Stimulated activated naive B cell treated with anti-CD40 and anti-IgM and Interleukin-4, amounts not matched to agents 10 μg/mL and 1 μg/mL and 100 μg/mL, for 72 hours (primary cell): ENCODE data around the gene INIP.
"Not testable (repeated sequence)": the region's sequence is repeated elsewhere in the genome, so short reads cannot be mapped to it uniquely, and the experiment has no call there.

ENCODE experiments used
- ATAC-seq, 2 donors: fragments of 150-1000 bp; cut with Tn5 transposase; replicated peaks; 2 replicates each; pipeline ENCODE4 v1.10.0; 2021; ENCODE audit warnings: moderate library complexity in 1 of 2
- DNase-seq: peaks from one replicate; pipeline ENCODE4 v3.0.0; 2021
- H3K27ac Mint-ChIP-seq: one replicate; pipeline ENCODE4 v1.8.0; 2022; ENCODE audit warnings: mild to moderate bottlenecking, mixed read lengths
- H3K27me3 Mint-ChIP-seq, 2 donors: one replicate each; pipeline ENCODE4 v1.8.0; 2022; ENCODE audit warnings: mixed read lengths in 2 of 2
- H3K36me3 Mint-ChIP-seq, 2 donors: one replicate each; pipeline ENCODE4 v1.8.0; 2022; ENCODE audit warnings: mixed read lengths in 2 of 2, mild to moderate bottlenecking in 1 of 2
- H3K4me1 Mint-ChIP-seq, 2 donors: one replicate each; pipeline ENCODE4 v1.8.0; 2022; ENCODE audit warnings: mixed read lengths in 2 of 2, mild to moderate bottlenecking in 1 of 2
- H3K4me3 Mint-ChIP-seq, 2 donors: one replicate each; pipeline ENCODE4 v1.8.0; 2022; ENCODE audit warnings: mild to moderate bottlenecking in 2 of 2, mixed read lengths in 2 of 2, moderate library complexity in 1 of 2
- H3K9me3 Mint-ChIP-seq, 2 donors: one replicate each; pipeline ENCODE4 v1.8.0; 2022; ENCODE audit warnings: mixed read lengths in 2 of 2, mild to moderate bottlenecking in 1 of 2

Gene INIP

GRCh38 chr9:112677040-112677439 is 40.9 kb downstream of the INIP start:
- ATAC-seq = no peak
- no peaks in the 10 kb centered on the region for H3K4me1 Mint-ChIP-seq
- H3K4me3 Mint-ChIP-seq = no peak overlapping the region

DNA sequence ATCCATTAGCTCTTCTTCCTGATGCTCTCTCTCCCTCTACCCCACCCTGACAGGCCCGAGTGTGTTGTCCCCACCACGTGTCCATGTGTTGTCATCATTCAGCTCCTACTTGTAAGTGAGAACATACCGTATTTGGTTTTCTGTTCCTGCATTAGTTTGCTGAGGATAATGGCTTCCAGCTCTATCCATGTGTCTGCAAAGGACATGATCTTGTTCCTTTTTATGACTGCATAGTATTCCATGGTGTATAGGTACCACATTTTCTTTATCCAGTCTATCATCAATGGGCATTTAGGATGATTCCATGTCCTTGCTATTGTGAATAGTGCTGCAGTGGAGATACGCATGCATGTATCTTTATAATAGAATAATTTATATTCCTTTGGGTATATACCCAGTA is 44.7 kb downstream of the INIP start:
- not testable (repeated sequence) for H3K27me3 Mint-ChIP-seq, H3K4me3 Mint-ChIP-seq, H3K4me1 Mint-ChIP-seq, H3K27ac Mint-ChIP-seq, ATAC-seq, H3K9me3 Mint-ChIP-seq, DNase-seq, H3K36me3 Mint-ChIP-seq

More at GRCh38 chr9:112677040-112677439, 40.9 kb downstream of the INIP start:
- peaks cover 16 to 19% of the 10 kb centered on the region in 2 donors for H3K9me3 Mint-ChIP-seq
- no peak for DNase-seq
- H3K36me3 Mint-ChIP-seq = peaks cover 4 to 6% of the 10 kb centered on the region in 2 donors
- H3K27ac Mint-ChIP-seq = no peak overlapping the region
- no peaks in the 10 kb centered on the region for H3K27me3 Mint-ChIP-seq

GRCh38 chr9:112670991-112671625 is 46.8 kb downstream of the INIP start:
- Mint-ChIP-seq H3K27ac (no peak overlapping the region), H3K4me1 (no peaks in the 10 kb centered on the region), H3K4me3 (no peak overlapping the region), H3K36me3 (no peaks in the 10 kb centered on the region), H3K9me3 (peaks cover 0 to 2% of the 10 kb centered on the region in 2 donors), H3K27me3 (no peaks in the 10 kb centered on the region)
- DNase-seq = no peak
- ATAC-seq = no peak

- H3K27ac Mint-ChIP-seq = no peak overlapping the region
- no peak for DNase-seq
- peaks cover 0 to 2% of the 10 kb centered on the region in 2 donors for H3K9me3 Mint-ChIP-seq
- H3K4me1 Mint-ChIP-seq = no peaks in the 10 kb centered on the region
- H3K36me3 Mint-ChIP-seq = no peaks in the 10 kb centered on the region
- H3K27me3 Mint-ChIP-seq = no peaks in the 10 kb centered on the region
- ATAC-seq = no peak
- H3K4me3 Mint-ChIP-seq = no peak overlapping the region
Measured at GRCh38 chr9:112669326-112669725, 48.6 kb downstream of the INIP start.

DNA sequence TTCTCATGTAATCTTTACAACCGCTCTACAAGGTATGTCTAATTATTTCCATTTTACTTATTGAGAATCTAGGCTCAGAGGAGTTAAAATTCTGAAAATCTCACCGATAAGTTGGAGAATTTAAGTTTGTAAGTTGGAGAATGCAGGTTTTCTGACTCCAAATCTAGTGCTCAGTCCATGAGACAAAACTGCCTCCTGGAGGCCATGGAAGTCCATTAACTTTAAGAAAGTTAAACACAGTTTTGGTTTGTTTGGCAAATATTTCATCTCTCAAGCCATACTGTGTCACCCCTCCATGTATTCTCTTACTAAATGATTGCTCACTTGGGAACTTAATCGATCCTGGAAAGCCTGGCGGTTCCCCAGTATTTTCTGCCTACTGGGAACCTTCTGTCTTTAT is 52.6 kb downstream of the INIP start:
- DNase-seq = no peak
- H3K4me3 Mint-ChIP-seq = no peak overlapping the region
- H3K27me3 Mint-ChIP-seq = no peaks in the 10 kb centered on the region
- ATAC-seq = no peak
- no peaks in the 10 kb centered on the region for H3K36me3 Mint-ChIP-seq
- no peaks in the 10 kb centered on the region for H3K4me1 Mint-ChIP-seq
- H3K9me3 Mint-ChIP-seq = no peaks in the 10 kb centered on the region
- H3K27ac Mint-ChIP-seq = no peak overlapping the region

- Mint-ChIP-seq H3K4me1 (no peaks in the 10 kb centered on the region), H3K27me3 (no peaks in the 10 kb centered on the region), H3K4me3 (no peak overlapping the region), H3K36me3 (peaks cover under 1 to 4% of the 10 kb centered on the region in 2 donors), H3K27ac (no peak overlapping the region), H3K9me3 (no peaks in the 10 kb centered on the region)
- ATAC-seq (no peak), DNase-seq (no peak)
Measured at GRCh38 chr9:112664531-112664930, 53.4 kb downstream of the INIP start.

- H3K27ac Mint-ChIP-seq = no peak overlapping the region
- no peaks in the 10 kb centered on the region for H3K27me3 Mint-ChIP-seq
- H3K36me3 Mint-ChIP-seq = peaks cover 6 to 7% of the 10 kb centered on the region in 2 donors
- H3K4me1 Mint-ChIP-seq = no peaks in the 10 kb centered on the region
- ATAC-seq (no peak), DNase-seq (no peak)
- no peaks in the 10 kb centered on the region for H3K9me3 Mint-ChIP-seq
- no peak overlapping the region for H3K4me3 Mint-ChIP-seq
Measured at GRCh38 chr9:112663681-112664080, 54.2 kb downstream of the INIP start.

DNA sequence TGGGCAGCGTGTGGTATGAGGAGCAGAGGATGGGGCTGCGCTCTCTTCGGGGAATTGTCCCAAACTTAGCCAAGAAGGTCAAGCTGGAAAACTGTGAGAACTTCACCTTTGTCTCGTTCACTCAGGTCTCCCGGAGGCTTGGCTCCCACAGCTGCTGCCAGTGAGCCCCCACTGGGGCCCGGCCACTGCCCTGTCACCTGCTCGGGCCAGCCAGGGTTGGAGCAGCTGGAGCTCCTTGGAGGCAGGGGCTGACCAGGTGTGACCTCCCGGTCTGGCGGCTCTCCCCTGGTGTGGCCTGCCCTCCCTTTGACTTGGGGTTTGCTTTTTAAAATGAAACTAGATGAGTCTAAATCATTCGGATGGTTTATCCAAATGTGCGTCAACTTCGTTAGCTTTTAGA is 58.0 kb downstream of the INIP start:
- no peak for ATAC-seq
- Mint-ChIP-seq H3K36me3 (peaks cover 6 to 7% of the 10 kb centered on the region in 2 donors), H3K9me3 (no peaks in the 10 kb centered on the region), H3K4me1 (no peaks in the 10 kb centered on the region), H3K27ac (no peak overlapping the region), H3K27me3 (no peaks in the 10 kb centered on the region), H3K4me3 (no peak overlapping the region)
- DNase-seq = no peak

DNA sequence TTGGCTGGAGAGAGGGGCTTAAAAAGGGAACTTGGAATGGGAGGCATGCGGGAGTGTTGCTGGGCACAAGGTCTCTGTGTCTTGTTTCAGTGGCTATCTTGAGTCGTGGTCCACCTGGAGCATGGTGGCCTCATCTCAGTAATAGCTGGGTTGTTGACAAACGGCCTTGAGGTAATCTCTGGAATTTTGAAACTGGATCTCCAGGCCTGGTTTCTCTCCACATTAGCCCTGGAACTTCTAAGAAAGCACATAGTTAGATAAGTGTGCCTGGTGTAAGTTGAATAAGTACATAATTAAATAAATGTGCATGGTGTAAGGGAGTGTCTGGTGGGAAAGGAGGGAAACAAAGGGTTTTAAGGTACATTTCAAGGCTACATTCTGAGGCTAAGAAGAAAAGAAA is 62.2 kb downstream of the INIP start:
- DNase-seq (no peak), ATAC-seq (no peak)
- no peaks in the 10 kb centered on the region for H3K4me1 Mint-ChIP-seq

DNA sequence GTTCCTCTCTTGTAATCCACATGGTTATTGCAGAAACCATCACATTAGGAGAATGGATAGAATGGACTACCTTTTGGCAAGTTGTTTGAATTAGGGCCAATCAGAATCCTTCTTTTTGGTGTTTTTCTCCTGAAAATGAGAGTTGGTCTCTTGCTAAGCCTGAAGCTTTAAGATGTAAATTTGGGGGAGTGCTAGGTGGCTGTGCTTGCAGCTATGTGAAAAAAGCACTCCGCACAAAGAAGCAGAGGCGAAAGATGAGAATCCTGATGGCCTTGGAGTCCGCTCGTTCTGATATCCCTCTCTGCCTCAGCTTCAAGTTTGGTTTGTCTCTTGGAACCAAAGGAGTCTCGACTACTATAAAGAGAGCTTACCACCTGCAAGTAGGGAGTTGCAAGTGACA is 63.6 kb downstream of the INIP start:
- H3K4me1 Mint-ChIP-seq = no peaks in the 10 kb centered on the region
- no peak for ATAC-seq
- H3K36me3 Mint-ChIP-seq = peaks cover 7 to 15% of the 10 kb centered on the region in 2 donors
- no peak overlapping the region for H3K4me3 Mint-ChIP-seq
- H3K9me3 Mint-ChIP-seq = peaks cover 4 to 8% of the 10 kb centered on the region in 2 donors
- no peak overlapping the region for H3K27ac Mint-ChIP-seq
- no peaks in the 10 kb centered on the region for H3K27me3 Mint-ChIP-seq
- DNase-seq = no peak

More for the DNA sequence above, 62.2 kb downstream of the INIP start:
- H3K9me3 Mint-ChIP-seq = no peaks in the 10 kb centered on the region
- H3K4me3 Mint-ChIP-seq = no peak overlapping the region
- H3K36me3 Mint-ChIP-seq = peaks cover 8 to 9% of the 10 kb centered on the region in 2 donors
- no peaks in the 10 kb centered on the region for H3K27me3 Mint-ChIP-seq
- H3K27ac Mint-ChIP-seq = no peak overlapping the region

DNA sequence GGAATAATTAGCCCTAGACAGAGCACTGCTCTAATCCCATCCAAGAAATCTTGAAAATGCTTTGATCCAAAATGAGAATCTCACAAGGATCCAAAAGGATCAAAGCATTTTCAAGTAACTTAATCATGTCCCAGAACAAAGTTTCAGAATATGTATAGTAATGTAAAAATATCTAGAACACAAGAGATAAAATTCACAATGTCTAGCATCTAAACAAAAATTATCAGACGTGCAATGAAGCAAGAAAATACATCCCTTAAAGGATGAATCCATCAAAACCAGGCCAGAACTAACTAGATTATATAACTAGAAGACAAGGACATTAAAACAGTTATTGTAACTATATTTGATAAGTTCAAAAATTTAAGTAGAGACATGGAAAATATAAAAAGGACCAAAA is 69.3 kb downstream of the INIP start:
- no peak overlapping the region for H3K4me3 Mint-ChIP-seq
- H3K27ac Mint-ChIP-seq = no peak overlapping the region
- H3K27me3 Mint-ChIP-seq = no peaks in the 10 kb centered on the region
- peaks cover 22 to 27% of the 10 kb centered on the region in 2 donors for H3K9me3 Mint-ChIP-seq
- H3K36me3 Mint-ChIP-seq = peaks cover 39 to 48% of the 10 kb centered on the region in 2 donors
- DNase-seq = no peak
- no peak for ATAC-seq
- H3K4me1 Mint-ChIP-seq = no peaks in the 10 kb centered on the region

DNA sequence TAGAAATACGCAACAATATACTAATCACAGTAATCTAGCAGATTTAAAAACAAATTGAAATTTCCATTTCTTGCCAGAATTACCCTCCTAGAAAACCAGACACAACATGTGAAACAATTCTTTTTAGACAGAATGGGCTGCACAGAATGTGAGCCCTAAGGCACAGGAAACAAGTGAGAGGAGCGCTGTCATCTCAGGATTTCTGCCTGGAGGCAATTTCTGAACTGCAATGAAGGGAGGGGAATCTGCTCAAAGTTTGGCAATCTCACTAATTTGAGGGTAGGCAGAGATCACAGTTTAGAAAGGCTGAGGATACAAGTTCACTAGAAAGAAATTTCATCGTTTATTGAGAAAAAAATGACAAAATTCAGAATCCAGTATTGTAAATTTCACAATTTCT is 70.3 kb downstream of the INIP start:
- Mint-ChIP-seq H3K4me1 (no peaks in the 10 kb centered on the region), H3K36me3 (peaks cover 41 to 50% of the 10 kb centered on the region in 2 donors), H3K27ac (no peak overlapping the region), H3K27me3 (no peaks in the 10 kb centered on the region), H3K4me3 (no peak overlapping the region), H3K9me3 (peaks cover 24 to 30% of the 10 kb centered on the region in 2 donors)
- DNase-seq (no peak), ATAC-seq (no peak)

DNA sequence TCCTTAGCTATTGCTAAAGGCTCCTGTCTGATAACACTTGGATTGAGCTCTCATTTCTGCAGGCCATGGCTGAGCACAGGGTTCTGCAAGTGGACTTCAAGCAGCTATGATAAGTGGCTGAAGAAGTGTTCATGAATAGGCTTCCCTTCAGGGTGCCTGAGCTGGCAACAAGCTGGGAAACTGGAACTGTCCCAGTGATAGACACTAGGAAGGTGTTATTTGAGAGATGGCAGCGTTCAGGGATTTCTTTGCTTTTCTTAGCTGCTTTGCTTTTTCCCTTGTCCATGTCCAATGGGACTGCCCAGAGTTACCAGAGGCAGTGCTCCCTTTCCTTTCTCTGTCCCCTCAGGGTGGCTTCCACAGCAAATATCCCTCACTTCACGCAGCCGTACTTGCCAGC is 75.8 kb downstream of the INIP start:
- H3K4me3 Mint-ChIP-seq = no peak overlapping the region
- H3K27me3 Mint-ChIP-seq = no peaks in the 10 kb centered on the region
- no peak overlapping the region for H3K27ac Mint-ChIP-seq
- peaks cover 25 to 29% of the 10 kb centered on the region in 2 donors for H3K9me3 Mint-ChIP-seq
- peaks cover 40 to 47% of the 10 kb centered on the region in 2 donors for H3K36me3 Mint-ChIP-seq
- DNase-seq (no peak), ATAC-seq (no peak)
- no peaks in the 10 kb centered on the region for H3K4me1 Mint-ChIP-seq

- peaks cover 27 to 31% of the 10 kb centered on the region in 2 donors for H3K36me3 Mint-ChIP-seq
- ATAC-seq (no peak), DNase-seq (no peak)
- H3K27me3 Mint-ChIP-seq = no peaks in the 10 kb centered on the region
- H3K27ac Mint-ChIP-seq = no peak overlapping the region
- no peaks in the 10 kb centered on the region for H3K4me1 Mint-ChIP-seq
- H3K9me3 Mint-ChIP-seq = peaks cover 18 to 22% of the 10 kb centered on the region in 2 donors
- H3K4me3 Mint-ChIP-seq = no peak overlapping the region
Measured at GRCh38 chr9:112640311-112640710, 77.6 kb downstream of the INIP start.
